Stimulated activated CD4-positive, alpha-beta T cell treated with anti-CD3 and anti-CD28 coated beads, Interleukin-1b, Interleukin-23, amount 100 ng/mL, for 48 hours (primary cell): ENCODE results near the gene SAFB.

Experiments
- DNase-seq: peaks from one replicate; pipeline ENCODE4 v3.0.0-alpha.2; 2020

The SAFB gene

DNA sequence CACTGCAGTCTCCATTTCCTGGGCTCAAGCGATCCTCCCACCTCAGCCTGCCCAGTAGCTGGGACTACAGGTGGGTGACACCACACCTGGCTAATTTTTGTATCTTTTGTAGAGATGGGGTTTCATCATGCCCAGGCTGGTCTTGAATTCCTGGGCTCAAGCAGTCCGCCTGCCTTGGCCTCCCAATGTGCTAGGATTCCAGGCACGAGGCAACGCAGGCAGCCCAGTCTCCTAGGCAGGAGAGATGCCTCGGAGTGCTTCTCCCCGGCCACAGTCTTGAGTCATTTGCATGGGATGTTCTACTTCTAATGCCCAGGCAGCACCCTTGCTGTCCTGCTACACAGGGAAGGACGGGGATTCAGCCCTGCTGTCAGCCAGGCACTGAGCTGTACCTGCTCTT lies 48.7 kb downstream of the SAFB start:
- DNase-seq, result no peak

DNA sequence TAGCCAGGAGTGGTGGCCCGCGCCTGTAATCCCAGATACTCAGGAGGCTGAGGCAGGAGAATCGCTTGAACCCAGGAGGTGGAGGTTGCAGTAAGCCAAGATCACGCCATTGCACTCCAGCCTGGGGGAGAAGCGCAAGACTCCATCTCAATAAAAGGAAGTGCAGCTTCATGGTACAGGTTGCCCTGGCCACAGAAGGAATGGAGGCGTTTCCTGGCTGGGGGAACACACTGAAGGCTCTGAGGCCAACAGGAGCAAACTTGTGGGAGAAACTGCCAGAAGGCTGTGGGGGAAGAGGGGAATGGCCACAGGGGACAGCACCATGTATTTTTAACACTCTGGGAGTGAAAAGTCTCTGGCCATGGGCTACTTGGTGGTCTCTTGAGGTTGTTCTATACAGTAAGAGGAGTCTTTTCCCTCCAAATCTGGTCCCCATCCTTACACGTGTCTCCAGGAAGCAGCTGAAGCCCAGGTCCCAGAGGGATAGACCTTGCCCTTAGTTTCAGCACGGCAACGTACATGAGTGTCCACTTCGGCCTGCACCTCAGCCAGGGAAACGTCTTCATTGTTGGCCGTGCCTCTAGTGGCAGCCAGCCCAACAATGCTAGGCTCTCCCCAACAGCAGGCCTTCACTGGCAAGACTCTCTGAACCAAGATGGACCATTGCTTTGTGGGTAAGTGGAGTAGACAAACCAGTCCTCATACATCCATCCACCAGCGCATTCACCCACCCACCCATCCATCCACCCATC lies 50.0 kb downstream of the SAFB start:
- no peak for DNase-seq

DNA sequence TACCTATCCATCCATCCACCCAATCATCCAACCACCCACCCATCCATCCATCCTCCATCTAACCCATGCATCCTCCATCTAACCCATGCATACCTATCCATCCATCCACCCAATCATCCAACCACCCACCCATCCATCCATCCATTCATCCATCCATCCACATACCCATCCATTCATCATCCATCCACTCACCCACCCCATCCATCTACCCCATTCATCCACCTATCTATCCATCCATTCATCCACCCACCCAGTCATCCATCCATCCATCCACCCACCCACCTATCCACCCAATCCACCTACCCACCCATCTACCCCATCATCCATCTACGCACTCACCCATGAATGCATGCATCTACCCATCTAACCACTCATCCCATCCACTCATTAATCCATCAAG lies 50.9 kb downstream of the SAFB start:
- no peak for DNase-seq

DNA sequence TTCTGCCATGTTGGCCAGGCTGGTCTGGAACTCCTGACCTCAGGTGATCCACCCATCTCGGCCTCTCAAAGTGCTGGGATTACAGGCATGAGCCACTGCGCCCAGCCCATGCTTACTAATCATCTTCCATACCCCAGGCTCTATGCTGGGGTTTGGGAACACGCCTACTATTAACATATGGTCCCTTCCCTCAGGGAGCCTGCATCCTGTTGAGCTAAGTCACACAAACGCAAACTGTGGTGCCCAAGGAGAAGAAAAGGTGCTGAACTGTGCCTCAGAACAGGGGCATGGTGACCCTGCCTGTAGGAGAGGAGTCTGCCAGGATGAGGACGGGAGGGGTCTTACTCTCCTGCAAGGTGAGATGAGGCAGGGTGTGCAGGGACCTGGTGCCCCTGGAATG lies 51.8 kb downstream of the SAFB start:
- no peak for DNase-seq

DNA sequence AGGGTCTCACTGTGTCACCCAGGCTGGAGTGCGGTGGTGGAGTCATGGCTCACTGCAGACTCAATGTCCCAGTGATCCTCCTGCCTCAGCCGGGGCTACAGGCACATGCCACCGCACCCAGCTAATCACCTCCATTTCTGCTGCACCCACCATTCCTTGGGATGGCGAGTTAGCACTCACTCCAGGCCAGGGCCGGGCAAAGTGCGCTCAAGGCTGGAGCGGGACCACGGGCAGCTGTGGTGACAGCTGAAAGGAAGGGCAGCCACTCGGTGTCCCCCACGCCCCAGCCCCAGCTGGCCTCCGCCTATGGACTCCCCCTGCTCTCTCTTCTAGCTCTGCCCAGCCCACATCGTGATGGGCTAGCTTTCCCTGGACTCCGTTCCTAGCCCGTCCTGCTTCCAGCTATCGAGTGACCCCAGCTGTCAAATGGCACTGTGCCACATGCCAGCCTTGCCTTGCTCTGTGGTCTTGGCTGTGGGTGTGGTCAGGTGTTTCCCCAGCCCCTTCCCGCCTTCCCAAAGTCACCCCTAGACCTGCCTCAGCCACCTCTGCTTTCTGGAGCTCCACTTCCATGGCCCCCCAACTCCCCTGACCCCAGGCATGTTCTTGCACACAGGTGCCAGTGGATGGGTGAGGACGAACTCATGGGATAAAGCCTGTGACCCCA lies 53.4 kb downstream of the SAFB start:
- no peak for DNase-seq

DNA sequence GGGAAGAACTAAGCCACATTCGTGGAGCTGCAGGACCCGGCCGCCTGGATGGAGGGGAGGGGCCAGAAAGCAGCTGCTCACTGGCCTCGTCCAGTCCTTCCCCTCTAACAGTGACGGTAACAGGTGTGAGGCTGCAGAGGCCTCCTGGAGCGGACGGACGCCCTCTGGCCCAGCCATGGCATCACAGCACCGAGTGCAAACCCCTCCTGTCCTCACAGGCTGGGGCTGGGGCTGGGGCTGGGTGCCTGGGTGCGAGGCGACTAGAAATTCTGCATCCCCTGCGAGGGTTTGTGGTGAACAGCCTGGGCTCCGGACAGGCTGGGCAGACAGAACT lies 53.9 kb downstream of the SAFB start:
- DNase-seq, result no peak

DNA sequence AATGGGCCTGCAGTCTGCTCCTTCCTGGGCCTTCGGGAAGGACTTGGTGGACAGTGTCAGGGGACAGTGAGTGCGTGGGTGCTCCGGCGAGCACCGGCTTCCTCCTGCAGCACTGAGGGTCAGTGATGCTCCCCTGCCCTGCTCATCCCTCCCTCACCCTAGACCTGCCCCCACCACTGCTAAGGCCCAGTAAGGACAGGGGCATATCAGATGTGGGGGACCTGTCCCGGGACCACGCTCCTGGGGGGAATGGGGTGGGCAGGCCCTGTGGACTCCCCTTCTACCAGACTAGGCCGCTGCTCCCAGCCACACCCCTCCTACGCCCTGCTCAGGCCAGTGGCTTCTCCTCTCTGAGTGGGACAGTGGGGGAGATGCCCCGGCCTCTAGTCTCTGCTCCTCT lies 54.3 kb downstream of the SAFB start:
- DNase-seq, result no peak

DNA sequence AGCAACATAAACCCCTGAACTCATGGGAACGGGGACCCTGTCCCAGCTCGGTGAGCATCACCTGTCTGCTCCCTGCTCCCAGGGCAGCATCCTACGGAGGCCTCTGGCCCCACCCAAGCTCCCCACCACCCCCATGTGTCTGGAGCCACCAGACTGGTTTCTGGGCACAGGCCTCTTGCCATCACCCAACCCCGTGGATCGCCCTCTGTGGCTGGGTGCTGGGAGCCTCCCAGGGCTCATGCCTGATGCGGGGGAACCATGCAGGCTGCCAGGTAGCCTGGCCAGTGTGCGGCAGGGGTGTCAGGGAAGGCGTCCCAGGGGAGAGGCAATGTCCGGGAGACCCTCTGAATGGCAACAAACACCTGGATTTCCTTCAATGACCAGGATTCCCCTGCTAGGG lies 54.7 kb downstream of the SAFB start:
- DNase-seq, result no peak

DNA sequence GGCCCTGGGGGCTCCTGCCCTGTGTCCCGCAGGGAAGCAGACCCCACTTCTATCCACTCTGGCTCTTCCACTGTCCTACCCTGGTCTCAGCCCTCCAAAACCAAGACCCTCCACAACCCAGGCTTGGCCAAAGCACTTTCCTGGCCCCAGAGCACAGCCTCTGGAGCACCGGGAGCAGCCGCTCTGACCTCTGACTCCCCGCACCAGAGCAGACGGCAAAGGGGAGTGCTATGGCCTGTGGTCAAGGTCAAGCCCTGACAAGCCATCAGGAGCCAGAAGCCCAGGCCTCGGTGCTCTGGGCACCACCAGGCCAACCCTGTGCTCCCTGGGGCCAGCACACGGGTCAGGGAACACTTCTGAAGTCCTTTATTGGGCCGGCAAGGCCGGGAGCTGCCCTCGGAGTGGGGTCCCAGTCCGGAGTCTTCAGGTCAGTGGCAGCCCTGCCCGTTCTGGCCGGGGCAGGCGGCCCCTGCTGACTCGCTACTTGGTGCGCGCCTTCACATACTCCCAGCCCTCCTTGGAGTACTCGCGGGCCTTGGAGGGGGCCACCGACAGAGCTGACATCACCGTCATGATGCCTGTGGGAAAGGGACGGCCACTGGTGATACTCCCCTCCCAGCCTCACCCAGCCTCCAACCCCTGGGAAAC lies 55.3 kb downstream of the SAFB start:
- no peak for DNase-seq

DNA sequence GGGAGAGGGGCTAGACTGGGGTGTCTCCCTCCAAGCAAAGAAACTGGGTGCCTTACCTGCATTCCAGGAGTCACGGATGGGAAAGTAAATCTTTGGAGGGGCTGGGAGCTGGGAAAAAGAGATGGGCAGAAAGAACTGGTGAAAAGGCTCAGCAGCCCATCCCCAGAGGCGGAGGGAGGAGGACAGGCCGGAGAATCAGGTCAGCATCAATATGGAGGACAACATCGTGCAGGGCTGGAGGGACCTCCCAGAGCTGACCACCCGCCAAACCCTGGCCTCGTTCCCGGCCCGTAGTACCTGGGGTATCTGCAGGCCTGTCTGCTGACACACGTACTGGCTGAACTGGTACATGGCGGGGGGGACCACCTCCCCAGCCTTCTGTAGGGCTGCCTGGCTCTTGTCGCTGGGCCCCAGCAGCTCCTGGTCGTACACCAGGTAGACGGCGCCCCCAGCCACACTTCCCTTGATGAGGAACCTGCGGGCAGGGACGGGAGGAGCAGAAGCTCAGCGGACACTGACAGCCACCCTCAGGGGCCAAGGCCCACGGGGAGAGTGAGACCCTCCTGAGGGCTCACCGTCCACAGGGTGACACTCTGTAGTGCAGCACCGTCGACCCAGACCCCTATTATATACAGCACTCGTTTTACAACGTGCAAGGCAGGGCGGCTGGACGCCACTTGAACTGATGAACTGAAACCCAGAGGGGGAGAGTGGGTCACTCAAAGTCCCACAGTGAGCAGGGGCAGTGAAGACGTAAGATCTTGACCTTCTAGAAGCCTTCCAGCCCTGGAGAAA lies 56.6 kb downstream of the SAFB start:
- DNase-seq, result no peak

DNA sequence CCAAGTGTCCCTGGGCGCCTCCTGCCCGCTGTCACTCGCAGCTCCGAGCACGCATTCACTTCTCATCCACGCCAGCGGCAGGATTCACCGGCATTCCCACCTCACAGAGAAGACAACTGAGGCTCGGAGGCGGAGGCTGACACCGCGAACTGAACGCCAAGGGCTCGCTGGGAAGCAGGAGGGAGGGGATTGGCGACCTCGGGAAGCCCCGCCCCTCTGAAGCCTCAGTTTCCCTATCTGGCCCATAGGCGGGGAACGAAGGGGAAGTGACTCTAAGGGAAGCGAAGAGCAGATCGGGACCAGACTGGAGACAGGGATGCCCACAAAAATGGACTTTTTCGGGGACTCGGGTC lies 57.2 kb downstream of the SAFB start:
- DNase-seq, result no peak

DNA sequence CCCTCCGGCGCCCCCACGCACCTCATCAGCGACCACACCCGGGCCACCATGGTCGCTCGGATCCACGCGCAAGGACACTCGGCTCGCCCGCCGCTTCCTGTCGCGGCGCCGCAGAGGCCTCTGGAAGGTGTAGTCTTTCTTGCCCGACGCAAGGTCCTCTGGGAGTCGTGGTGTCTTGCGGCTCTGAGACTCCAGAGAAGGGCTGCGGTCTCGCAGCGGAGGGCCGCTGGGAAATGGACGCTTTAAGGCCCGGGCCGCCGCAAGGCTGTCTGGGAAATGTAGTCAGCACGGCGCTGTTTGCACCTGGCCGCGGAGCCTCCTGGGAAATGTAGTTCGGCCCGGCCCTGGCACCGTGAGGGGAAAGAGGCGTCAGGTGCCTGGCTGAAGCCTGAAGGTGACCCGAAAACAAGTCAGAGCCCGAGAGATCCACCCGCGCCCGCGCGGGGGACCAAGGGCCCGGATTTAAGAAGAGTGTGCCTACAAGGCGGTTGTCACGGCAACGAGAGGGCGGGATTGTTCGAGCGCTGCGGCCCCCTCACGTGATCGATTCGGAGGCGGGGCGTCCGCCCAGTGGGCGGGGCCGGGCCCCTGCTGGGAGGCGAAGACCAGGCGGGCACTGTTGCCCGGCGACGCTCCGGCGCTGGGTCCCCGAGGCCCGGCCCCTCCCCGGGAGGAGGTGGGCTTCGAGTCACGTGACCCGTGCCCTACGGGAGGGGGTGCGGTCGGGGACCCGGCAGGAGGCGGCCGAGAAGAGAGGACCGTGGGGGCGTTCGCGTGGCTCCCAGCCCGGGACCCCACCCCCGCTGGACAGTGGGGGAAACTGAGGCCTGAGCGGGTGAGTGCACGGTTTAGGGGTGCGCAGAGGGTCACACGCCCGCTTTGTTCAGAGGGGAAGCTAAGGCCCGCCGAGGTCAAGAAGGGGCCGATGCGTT lies 57.8 kb downstream of the SAFB start, which contains the start of the genes HSD11B1L and MICOS13:
Gene HSD11B1L (plus strand): TSS at position 591 of the 932 bp plus-strand sequence. CDS start 3,806 bp downstream, outside the sequence.
Gene MICOS13 (minus strand): TSS at position 80 of the 932 bp plus-strand sequence. CDS start 30 bp downstream, at position 50.
- DNase-seq, result peak; percentile 98

DNA sequence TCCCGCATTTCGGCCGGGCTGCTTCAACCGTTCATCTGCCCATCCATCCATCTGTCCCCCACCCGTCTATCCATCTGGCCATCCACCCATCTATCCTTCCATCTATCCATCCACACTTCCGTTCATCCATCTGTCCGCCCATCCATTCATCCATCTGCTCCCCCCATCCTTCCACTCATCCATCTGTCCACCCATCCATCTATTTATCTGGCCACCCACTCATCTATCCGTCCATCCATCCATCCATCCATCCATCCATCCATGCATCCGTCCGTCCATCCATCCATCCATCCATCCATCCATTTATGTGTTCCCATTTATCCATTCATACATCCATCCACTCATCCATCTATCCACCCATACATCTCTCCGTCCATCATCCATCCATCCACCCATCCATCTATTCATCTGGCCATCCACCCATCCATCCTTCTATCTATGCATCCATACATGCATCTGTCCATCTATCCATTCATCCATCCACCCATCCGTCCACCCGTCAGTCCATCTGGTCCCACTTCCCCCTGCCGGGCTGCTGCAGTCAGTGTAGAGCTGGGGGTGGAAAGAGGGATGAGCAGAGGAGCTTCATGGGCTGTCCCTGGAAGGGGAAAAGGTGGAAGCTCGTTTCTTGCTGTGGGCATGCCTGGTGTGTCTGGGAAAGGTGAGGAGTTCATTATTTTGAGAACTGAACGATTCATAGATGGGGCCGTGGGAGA lies 58.7 kb downstream of the SAFB start:
- DNase-seq, result no peak

DNA sequence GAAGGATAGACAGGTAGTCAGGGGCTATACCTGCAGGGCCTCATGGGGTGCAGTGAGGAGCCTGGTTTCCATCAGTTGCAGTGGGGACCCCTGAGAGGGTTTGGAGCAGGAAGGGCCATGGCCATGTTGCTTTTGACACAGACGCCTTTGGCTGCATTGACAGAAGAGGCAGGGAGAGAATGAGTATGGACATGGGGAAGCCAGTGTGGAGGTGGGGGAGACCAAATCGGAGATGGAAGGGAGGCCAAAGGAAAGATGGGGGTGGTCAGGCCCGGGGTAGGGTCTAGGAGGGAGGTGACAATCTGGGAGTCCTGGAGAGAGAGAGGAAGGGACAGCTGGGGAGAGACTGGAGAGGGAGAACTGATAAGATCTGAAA lies 59.2 kb downstream of the SAFB start:
- no peak for DNase-seq

DNA sequence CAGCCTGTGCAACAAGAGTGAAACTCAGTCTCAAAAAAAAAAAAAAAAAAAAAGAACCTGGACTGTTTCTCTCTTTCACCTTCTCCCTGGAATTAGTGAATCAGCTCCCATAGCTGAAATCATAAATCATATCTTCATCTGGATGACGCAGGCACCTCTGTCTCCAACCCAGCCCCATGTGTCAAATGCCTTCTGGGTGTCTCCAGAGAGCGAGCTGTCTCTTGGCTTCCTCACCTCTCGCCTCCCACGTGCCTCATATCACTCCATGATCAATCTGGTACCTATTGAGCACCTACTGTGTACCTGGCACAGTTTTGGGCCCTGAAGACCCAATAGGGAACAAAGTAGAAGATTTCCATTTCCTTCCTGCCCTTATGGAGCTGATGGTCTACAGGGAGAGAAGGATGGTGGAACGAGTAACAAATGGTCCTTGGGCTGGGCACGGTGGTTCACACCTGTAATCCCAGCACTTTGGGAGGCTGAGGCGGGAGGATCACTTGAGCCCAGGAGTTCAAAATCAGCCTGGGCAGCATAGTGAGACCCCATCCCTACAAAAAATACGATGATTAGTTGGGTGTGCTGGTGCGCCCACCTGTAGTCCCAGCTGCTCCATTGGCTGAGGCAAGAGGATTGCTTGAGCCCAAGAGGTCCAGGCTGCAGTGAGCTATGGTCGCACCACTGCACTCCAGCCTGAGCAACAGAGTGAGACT lies 60.4 kb downstream of the SAFB start:
- DNase-seq, result no peak

DNA sequence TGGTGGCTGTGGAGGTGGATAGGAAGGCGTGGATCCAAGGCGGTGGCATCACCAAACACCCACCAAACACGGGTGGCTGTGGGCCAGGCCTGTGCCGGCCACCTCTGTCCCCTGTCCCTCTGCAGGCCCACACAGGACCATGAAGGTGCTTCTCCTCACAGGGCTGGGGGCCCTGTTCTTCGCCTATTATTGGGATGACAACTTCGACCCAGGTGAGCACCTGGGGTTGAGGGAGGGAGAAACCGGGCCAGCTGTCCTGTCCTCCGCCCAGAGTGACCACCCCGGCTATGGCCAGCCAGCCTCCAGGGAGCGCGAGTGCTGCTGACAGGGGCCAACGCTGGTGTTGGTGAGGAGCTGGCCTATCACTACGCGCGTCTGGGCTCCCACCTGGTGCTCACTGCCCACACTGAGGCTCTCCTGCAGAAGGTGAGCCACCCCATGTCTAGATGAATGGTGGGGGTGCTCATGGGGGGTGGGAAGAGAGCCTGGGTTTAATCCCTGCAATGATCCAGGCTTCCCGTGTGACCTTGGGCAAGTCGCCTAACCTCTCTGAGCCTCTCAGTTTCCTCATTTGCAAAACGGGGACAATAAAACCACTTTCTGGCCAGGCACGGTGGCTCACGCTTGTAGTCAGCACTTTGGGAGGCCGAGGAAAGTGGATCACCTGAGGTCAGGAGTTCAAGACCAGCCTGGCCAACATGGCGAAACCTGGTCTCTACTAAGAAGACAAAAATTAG lies 62.0 kb downstream of the SAFB start:
- no peak for DNase-seq

DNA sequence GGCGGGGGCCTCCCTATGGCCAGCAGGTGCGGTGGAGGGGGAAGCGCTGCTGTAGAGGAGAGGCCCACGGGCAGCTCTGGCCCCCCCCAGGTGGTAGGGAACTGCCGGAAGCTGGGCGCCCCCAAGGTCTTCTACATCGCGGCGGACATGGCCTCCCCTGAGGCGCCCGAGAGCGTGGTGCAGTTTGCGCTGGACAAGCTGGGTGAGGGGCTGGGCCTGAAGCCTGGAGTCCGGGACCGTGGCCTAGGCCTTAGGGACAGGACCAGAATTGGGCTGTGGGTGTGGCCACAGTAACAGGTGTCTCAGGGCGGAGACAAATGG lies 63.4 kb downstream of the SAFB start:
- no peak for DNase-seq

DNA sequence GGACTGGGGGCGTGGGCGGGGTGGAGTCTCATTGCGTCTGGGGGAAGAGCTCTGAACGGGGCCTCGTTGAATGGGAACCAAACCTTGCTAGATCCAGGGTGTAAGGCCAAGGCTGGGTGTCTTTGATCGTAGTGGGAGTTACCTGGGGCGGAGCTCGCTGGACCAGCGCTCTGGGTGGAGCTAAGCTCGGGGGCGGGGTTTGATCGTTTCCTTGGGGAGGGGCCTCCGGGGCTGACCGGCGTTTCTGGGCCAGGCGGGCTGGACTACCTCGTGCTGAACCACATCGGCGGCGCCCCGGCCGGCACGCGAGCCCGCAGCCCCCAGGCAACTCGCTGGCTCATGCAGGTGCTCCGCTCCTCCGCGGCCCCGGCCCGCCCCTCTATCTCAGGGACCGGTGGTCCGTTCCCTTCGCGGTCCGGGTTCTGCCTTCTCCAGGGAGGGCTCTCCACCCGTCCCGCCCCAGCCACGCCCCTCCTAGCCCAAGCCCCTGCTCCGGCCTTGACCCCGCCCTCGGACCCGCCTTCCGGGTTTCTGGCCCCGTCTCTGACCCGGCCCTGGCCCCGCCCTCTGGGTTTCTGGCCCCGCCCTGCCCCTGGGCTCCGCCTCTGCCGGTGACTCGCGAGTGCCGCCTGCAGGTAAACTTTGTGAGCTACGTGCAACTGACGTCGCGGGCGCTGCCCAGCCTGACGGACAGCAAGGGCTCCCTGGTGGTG lies 63.9 kb downstream of the SAFB start:
- DNase-seq, result peak; percentile 99

DNA sequence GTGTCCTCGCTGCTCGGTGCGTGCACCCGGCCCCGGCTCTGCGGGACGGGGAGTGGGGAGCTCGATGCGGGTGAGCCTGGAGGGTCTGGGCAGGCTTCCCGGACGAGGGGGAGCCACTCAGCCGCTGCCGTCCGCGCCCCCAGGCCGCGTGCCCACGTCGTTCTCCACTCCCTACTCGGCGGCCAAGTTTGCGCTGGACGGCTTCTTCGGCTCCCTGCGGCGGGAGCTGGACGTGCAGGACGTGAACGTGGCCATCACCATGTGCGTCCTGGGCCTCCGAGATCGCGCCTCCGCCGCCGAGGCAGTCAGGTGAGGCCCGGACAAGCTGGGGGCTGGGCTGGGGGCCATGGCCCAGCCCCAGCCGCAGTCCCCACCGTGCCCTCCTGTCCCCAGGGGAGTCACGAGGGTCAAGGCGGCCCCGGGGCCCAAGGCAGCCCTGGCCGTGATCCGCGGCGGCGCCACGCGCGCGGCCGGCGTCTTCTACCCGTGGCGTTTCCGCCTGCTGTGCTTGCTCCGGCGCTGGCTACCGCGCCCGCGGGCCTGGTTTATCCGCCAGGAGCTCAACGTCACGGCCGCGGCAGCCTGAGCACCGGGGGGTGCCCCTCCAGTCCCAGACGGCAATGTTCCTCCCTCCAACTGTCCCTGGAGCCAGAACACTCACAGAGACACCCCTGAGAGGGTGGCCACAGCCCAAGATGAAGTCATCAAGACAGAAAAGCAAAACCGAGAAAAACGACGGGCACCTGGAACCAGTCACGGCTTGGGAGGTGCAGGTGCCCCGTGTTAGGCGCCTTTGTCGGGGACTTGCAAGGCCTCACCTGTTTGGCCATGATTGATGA lies 64.7 kb downstream of the SAFB start:
- DNase-seq, result no peak
